HG02938 (cell line): ENCODE data around the gene ASMTL.
"Not testable (repeated sequence)": the region's sequence is repeated elsewhere in the genome, so short reads cannot be mapped to it uniquely, and the experiment has no call there.

Experiments used
- ATAC-seq: cut with Tn5 transposase; IDR thresholded peaks from one replicate; pipeline ENCODE4 v1.9.1; 2021; ENCODE audit warnings: mild to moderate bottlenecking, moderate library complexity; ENCODE audit not compliant: unreplicated experiment

Gene ASMTL

DNA sequence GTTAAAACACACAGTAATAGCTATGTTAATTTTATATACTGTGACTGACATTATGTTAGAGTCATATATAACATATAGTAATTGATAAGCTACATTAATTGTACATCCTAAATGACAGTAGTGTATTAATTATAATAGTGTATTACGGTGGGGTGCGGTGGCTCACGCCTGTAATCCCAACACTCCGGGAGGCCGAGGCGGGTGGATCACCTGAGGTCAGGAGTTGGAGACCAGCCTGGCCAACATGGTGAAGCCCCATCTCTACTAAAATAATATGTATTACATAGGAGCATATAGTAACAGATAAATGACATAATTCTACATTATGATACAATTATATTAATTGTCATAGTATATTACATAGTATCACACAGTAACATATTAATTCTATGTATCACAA, 12.2 kb downstream of the ASMTL start:
- no peak for ATAC-seq

DNA sequence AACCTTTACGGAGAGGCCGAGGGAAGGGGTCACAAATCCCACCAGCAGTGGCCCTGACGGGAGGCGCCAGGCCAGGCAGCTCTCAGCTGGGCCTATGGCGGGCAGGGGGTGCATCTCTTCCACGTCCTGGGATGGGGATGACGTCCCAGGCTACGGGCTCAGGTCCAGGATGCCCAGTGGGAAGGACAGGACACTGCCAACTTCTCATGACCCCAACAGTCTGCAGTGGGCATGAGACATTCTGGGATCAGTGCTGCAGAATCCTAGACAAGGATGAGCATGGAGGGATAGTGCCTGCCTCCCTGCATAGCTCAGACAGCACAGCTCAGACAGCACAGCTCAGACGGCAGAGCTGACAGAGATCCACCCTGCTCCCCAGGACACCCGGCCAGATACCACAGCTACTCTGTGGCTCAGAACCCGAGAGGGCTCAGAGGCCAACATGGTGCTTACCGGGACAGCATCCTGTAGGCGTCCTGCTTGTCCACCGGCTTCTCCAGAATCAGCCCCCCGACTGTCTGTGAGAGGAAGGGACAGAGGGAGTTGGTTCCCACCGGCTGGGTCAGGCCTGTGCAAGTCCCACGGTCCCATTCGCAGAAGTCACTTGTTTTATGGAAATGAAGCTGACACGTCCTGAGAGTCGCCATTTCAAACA, 17.3 kb downstream of the ASMTL start:
- ATAC-seq = no peak

DNA sequence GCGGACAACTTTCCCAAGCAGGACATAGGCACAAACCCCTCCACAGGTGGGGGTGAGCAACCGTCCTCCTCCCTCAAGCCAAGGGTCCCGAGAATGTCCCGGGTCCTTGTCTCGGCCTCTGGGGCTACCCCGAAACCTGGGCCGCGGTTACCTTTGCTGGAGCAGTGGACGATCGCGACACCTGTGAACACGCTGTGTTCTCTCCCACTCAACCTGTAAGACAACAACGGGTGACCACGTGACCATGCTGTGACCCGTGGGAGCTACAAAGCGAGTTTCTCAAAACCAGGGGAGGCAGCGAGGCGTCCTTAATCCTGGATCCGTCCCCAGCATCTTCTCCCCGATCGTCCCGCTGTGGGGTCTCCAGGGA, 17.9 kb downstream of the ASMTL start:
- no peak for ATAC-seq

DNA sequence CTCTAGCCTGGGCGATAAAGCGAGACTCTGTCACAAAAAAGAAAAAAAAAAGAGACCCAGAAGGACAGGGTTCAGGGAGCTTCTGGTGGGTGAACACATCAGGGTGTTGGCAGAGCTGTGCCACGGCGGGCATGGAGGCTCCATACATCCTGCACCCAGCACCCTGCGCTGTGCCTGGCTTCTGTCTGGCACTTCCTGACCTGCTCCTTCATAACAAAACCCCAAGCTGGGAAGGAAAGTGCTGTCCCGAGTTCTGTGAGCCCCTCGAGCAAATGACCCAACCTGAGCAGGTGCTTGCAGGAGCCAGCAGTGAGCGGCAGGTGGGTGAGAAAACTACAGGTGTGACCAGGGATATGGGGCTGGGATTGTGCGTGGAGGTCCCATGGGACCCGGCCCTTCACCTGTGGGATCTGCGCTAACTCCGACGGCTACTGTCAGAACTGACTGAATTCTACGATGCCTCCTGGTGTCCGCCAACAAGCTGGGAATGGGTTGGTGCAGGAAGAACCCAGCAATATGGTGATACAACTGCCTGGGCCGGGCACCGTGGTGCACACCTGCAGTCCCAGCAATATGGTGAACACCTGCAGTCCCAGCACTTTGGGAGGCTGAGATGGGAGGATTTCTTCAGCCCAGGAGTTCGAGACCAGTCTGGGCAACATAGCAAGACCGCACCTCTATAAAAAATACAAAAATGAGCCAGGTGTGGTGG, 18.9 kb downstream of the ASMTL start:
- no peak for ATAC-seq

DNA sequence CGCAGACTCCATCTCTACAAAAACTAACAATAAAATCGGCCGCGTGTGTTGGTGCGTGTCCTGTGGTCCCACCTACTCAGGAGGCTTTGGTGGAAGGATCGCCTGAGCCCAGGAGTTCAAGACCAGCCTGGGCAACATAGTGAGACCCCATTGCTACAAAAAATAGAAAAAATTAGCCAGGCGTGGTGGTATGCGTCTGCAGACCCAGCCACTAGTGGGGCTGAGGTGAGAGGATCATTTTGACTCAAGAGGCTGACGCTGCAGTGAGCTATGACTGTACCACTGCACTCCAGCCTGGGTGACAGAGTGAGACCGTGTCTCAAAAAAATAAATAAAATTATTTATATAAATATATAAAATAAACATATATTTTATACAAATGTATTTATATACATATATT, 22.3 kb downstream of the ASMTL start:
- ATAC-seq = no peak

DNA sequence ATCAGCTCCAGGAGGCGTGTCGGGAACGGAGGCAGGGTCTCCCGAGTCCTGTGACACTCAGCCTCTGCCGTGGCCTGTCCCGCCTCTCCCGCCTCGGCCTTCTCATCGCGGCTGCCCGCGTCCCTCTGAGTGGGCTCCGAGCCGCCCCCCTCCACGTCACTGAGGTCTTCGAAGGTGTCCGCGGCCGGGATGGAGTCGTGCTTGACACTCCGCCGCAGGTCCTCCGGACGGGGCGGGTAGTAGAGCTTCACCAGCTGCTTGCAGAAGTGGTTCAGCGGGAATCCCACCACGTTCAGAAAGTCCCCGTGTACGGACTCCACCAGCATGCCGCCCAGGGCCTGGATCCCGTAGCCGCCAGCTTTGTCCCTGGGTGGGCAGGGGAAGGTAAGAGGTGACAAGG, 25.0 kb downstream of the ASMTL start:
- no peak for ATAC-seq

DNA sequence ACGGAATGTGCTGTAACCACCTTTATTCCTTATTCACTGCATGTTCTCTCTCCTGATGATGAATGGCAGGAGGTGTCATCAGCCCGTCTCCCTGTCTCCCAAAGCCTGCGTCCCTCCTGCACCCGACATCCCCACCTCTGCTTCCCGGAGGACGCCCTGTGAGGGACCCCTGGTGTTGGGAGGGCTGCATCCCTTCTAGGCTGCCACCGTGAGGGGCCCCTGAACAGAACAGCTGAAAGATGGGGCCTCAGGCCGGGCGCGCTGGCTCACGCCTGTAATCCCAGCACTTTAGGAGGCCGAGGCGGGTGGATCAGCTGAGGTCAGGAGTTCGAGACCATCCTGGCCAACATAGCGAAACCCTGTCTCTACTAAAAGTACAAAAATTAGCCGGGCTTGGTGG, 26.4 kb downstream of the ASMTL start:
- not testable (repeated sequence) for ATAC-seq

DNA sequence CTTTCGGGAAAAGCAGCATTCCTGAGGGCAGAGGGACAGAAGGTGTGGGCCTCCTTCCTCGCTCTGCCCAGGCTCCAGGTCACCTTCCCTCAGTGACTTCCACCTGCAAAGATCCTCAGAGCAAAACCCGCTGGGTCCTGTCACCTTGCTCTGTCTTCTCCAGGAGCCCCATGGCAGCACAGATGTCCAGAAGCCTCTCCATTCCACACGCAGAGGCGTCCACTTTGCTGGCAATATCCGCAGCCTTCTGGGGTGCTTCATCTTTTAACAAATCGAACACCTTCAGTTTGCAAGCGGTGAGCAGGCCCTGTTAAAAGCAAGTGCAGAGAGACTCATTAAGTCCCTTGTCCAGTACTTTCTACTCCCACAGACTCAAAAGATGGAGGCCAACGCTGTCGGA, 27.3 kb downstream of the ASMTL start:
- no peak for ATAC-seq

DNA sequence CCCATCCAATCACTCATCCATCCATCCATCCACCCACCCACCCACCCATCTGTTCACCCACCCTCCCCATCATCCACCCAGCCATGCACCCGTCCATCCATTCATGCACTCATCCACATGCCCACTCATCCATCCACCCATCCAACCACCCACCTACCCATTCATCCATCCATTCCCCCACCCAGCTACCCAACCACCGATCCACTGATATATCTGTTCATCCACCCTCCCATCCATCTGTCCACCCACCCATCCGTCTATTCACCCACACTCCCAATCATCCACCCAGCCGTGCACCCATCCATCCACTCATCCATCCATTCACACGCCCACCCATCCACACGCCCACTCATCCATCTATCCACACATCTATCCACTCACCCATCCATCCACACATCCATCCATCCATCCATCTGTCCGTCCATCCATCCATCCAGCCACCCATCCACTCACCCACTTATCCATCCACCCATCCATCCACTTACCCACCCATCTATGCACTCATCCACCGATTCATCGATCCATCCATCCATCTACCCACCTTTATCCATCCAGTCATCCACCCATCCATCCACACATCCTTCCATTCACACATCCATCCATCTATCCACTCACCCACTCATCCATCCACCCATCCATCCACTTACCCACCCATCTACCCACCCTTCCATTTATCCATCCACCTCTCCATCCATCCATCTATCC, 28.4 kb downstream of the ASMTL start:
- no peak for ATAC-seq

DNA sequence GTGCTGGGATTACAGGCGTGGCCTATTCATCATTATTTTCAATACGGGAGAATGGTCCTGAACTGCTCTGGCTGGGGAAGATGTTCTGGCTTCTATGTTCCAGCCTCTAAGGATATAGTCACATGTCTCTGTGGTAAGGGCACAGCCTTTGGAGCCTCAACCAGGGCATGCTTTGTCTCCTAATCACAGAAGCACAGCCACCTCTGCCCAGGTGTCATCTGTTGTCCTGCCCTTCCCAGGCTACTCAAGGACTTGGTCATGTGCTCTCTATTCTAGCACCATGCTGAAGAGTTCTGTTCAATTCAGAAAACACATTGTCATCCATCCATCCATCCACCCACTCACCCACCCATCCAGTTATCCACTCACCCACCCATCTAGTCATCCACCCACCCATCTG, 29.5 kb downstream of the ASMTL start:
- ATAC-seq = no peak

DNA sequence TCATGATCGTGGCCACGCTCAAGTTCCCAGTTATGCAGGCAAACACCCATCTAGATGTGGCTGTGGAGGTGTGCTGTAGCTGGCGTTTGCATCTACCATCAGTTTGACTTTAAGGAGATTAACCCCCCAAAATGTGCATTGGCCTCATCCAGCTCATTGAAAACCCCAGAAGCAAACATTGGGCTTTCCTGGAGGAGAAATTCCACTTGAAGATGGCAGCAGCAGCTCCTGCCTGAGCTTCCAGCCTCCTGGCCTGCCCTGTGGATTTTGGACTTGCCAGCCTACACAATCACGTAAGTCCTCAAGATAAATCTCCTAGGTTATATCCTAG, 30.6 kb downstream of the ASMTL start:
- ATAC-seq = no peak

DNA sequence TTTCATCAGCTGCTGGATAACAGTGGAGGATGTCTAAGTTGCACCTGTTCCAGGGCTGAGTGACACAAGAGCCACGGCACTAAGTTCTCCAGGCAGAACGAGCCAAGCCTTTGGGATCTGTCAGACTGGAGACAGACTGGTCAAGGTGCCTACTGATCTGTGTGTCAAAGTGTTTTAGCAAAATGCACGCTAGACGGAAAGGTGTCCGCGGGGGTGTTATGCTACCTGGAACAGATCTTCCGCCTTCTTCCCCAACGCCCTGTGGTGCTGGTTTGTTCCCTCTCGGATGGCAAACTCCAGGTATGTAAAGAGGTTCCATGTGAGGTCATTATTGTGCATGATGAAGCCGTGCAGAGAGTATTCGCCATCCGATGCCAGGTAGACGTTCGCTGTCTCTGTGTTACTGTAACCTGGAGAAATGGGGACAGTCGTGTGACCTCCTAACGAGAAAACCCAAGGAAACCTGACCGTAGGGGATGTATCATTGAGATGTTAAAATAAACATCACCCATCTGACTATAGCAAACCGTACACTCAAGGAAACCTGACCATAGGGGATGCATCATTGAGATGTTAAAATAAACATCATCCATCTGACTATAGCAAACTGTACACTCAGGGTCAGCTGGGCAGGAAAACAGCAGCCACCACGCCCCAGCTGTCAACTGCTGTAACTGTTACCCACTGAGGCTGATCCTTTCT, 31.1 kb downstream of the ASMTL start:
- ATAC-seq = no peak

DNA sequence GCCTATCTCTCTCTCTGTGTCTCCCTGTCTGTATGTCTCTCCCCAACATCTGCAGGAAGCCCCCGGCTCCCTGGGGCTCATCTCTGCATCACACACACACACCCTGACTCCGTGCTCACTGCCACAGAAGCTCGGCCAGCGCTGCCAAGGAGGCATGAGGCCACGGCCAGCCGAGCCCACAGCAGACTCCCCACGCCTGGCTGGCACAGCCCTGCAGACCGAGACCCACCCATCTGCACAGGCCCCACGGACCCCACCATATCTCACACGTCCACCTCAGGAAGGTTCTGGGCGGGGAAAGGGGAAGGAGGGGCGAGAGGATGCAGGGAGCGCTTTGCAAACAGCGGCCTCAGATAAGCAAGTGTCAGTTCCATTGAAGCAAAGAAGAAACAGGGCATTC, 32.3 kb downstream of the ASMTL start:
- no peak for ATAC-seq

DNA sequence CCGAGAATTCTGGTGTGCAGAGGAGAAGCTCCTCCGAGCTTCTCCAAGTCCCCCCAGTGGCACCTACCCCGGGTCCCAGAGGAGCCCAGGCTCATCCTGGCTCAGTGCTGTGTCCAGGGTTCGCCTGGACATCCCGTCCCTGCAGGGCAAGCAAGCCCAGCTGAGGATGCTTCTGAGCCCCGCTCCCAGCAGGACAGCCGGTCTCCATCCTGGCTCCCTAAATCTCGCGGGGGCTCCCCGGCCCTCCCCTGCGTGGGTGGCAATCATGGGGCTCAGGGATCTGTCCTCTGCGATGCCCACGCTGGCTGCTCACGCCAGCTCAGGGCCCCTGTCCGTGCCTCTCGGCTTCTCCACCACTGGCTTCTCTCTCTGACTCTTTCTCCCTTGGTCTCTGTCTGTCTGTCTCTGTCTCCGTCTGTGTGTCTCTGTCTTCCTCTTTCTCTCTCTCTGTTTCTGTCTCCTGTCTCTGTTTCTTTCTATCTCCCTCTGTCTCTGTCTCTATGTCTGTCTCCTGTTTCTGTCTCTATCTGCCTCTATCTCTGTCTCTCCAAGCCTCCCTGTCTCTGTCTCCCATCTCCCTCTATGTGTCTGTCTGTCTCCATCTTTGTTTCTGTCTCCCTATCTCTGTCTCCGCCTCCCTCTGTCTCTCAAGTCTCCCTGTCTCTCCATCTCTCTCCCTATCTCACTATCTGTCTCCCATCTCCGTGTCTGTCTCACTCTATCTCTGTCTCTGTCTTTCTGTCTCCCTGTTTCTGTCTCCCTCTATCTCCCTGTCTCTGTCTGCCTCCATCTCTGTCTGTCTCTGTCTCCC, 33.0 kb downstream of the ASMTL start:
- ATAC-seq = no peak

DNA sequence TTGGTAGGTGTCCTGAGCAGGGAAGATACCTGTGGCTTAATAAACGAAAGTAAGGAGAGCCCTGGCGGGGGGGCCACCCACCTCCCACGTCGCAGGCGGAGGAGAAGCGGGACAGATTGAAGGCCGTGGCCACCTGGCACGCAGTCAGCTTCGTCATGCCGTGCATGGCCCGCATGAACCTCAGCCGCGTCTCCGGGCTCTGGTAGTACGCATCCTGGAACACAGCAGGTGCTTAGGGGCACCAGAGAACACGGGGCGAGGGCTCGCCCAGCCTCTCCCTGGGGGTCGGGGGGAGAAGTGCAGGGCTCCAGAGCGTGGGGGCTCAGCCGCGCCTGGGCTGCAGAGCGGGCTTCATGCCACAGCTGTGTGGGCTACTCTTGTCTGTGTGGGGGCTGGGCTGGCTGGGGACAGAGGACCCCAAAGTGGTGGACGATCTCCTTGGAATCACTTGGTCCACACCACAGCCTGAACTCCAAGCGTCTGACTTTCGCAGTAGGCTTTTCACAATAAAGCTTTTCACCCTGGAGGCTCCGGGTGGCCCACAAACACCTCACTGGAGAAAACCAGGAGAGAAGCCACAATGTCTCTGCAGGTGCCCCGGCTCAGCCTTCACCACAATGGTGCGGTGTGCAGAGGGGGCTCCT, 33.7 kb downstream of the ASMTL start:
- no peak for ATAC-seq

DNA sequence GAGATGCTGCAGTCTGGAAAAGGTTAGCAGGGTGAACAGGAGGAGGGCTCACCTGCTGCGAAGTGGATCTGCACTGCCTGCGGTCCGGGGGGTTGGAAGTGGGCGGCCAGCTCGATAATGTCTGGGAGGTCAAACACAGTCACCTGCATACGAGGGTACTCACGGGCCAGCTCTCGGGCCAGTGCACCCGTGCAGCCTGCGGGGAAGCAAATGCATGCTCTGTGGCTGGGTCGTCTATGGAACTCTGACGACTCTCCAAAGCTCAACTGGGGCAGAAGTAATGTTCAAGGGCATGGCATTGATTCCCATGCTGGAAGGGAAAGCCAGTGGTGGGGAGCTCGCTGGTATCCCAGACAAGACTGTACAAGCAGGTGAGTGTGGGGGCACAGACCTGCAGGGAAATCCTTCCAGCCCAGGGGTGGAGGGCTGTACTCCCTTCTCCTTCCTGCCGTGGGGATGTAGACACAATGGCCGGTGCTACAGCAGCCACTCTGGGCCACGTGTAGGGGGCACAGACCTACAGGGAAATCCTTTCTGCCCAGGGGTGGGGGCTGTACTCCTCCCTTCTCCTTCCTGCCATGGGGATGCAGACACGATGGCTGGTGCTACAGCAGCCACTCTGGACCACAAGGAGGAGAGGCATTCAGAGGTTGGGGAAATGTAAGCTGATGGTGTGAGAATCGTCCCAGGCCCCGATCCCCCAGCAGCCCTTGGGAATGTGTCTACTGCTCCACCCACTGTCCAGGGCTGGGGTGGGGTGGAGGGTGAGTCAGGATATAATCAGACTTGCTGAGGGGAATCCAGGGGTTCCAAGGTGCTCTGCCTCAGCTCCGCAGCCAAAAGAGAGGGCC, 34.6 kb downstream of the ASMTL start:
- ATAC-seq = no peak

DNA sequence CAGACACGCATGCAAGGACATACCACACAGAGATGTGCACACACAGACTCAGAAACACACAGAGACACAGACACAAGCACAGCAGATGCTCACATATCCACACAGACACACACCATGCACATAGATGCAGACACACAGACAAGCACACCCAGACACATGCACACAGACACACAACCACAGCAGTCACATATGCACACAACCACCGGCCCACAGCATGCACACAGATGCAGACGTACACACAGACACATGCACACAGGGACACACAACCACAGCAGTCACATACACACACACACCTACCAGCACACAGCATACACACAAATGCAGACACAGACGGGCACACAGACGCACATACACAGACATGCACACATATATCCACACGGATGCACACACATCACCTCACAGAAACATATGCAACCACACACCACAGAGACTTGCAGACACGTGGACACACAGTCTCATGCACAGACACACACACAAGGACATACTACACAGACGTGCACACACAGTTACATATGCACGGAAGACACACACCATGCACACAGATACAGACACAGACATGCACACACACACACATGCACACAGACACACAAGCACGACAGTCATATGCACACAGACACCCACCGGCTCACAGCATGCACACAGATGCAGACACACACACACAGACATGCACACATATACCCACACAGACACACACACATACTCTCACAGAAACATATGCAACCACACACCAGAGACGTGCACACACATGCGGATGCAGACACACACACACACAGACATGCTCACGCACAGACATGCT, 35.5 kb downstream of the ASMTL start:
- ATAC-seq = no peak

DNA sequence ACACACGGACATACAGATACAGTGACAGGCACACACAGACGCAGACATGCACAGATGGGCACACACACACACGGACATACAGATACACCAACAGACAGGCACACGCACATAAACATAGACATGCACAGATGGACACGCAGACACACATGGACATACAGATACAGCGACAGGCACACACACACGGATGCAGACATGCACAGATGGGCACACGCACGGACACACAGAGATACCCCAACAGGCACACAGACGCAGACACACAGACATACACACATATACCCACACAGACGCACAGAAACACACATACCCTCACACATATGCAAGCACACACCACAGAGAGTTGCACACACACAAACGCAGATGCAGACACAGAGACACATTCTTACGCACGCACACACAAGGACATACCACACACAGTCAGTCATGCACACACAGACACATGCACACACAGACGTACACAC, 36.4 kb downstream of the ASMTL start:
- ATAC-seq = no peak
